HG03520 (cell line): ENCODE data around the gene NRGN.

Experiments
- ATAC-seq: cut with Tn5 transposase; IDR thresholded peaks from one replicate; pipeline ENCODE4 v1.9.1; 2021; ENCODE audit warnings: mild to moderate bottlenecking, moderate library complexity; ENCODE audit not compliant: unreplicated experiment

Gene NRGN

GRCh38 chr11:124739479-124740276 is at the start of gene NRGN:
TSS of gene NRGN (plus strand) at chr11:124739942. CDS start at chr11:124740085, 143 bp downstream.
- ATAC-seq, result peak; percentile 98

- no peak for ATAC-seq
Observed at GRCh38 chr11:124693142-124693541, 46.6 kb upstream of the NRGN start.

GRCh38 chr11:124699547-124699946 is 40.2 kb upstream of the NRGN start:
- no peak for ATAC-seq

GRCh38 chr11:124700028-124700427 is 39.7 kb upstream of the NRGN start:
- no peak for ATAC-seq

- no peak for ATAC-seq
Observed at GRCh38 chr11:124707829-124708228, 31.9 kb upstream of the NRGN start.

GRCh38 chr11:124712392-124712791 is 27.4 kb upstream of the NRGN start:
- ATAC-seq, result no peak

GRCh38 chr11:124716591-124716990 is 23.2 kb upstream of the NRGN start:
- no peak for ATAC-seq

- no peak for ATAC-seq
Observed at GRCh38 chr11:124717421-124717785, 22.3 kb upstream of the NRGN start.

- ATAC-seq, result no peak
Observed at GRCh38 chr11:124717786-124718651, 21.7 kb upstream of the NRGN start.

GRCh38 chr11:124718801-124719200 is 20.9 kb upstream of the NRGN start:
- no peak for ATAC-seq

GRCh38 chr11:124719534-124719933 is 20.2 kb upstream of the NRGN start:
- no peak for ATAC-seq

- no peak for ATAC-seq
Observed at GRCh38 chr11:124722176-124722575, 17.6 kb upstream of the NRGN start.

GRCh38 chr11:124724979-124725718 is 14.6 kb upstream of the NRGN start:
- peak; percentile 90 for ATAC-seq

GRCh38 chr11:124725719-124726105 is 14.0 kb upstream of the NRGN start:
- ATAC-seq, result no peak

GRCh38 chr11:124727474-124727873 is 12.3 kb upstream of the NRGN start:
- no peak for ATAC-seq

GRCh38 chr11:124728134-124728533 is 11.6 kb upstream of the NRGN start:
- no peak for ATAC-seq

GRCh38 chr11:124729571-124729970 is 10.2 kb upstream of the NRGN start:
- no peak for ATAC-seq

GRCh38 chr11:124732230-124732629 is 7.5 kb upstream of the NRGN start:
- ATAC-seq, result no peak

- no peak for ATAC-seq
Observed at GRCh38 chr11:124736736-124737135, 3.0 kb upstream of the NRGN start.

- ATAC-seq, result no peak
Observed at GRCh38 chr11:124737638-124738305, 2.0 kb upstream of the NRGN start.
